ENCODE results near the gene RNU1-3.
"Not testable (repeated sequence)": the region's sequence is repeated elsewhere in the genome, so short reads cannot be mapped to it uniquely, and the experiment has no call there.

The RNU1-3 gene

GRCh38 chr1:16666502-16667413, at the start of gene RNU1-3:
Gene RNU1-3, minus strand, starts transcription at chr1:16666948.
- H3K4me3 ChIP-seq (ENCODE audit: low read depth, low read length) = not testable (repeated sequence)

GRCh38 chr1:16713480-16713879, 46.7 kb upstream of the RNU1-3 start:
- H3K4me3 ChIP-seq (ENCODE audit: low read depth, low read length) = not testable (repeated sequence)

DNA sequence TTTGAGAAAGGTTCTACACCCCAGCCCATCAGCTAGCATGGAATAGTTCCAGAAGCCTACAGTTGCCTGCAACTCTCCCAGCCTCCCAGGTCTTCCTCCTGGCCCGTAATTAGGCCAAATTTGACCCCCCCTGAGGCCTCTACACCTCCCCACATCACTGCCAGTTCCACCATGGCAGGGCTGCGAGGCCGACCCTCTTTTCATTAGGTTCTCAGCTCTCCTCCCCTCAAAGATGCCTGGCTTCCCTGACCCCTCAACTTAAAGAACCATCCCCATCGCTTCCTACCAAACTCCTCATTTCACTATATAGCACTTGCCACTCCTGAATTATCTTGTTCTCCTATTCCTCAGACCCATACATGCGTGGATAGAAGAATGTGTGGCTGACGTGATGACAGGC, 46.2 kb upstream of the RNU1-3 start:
- not testable (repeated sequence) for H3K4me3 ChIP-seq (ENCODE audit: low read depth, low read length)

DNA sequence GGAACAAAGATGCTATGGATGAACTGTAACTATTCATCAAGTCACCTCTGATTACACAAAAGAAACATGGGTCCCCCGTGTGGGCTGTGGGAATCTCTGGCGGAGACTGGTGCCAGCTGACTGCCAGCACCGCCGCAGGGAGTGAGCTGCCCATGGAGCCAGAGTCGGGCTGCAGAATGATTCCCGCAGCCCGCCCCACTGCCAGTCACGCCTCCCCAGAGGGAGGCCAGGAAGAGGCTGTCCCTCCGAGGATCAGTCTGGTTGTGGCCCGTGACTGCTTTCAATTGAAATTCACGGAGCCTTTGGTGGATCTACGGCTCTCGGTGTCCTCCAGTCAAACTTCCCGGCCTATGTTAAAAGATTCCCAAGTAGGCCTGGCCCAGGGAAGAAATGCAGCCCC, 45.8 kb upstream of the RNU1-3 start:
- H3K4me3 ChIP-seq (ENCODE audit: low read depth, low read length) = not testable (repeated sequence)

DNA sequence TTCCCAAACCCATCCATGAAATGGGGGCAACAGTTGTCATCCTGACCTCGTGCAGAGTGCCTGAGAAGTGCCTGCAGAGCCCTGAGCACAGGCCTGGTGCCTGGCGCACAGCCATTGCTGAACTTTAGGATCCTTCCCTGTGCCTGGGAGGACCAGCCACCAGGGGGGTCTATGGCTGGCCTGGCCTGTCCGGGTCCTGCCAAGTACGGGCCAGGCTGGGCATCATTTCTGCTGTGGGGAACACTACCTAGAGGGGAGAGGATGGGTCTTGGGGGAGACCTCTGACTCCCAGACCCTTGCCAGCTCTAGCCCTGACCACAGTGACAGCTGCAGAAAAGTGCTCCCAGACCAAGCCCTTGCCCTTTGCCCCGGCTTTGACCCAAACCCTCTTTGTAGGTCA, 45.4 kb upstream of the RNU1-3 start:
- H3K4me3 ChIP-seq (ENCODE audit: low read depth, low read length) = not testable (repeated sequence)

GRCh38 chr1:16710618-16711017, 43.9 kb upstream of the RNU1-3 start:
- not testable (repeated sequence) for H3K4me3 ChIP-seq (ENCODE audit: low read depth, low read length)

DNA sequence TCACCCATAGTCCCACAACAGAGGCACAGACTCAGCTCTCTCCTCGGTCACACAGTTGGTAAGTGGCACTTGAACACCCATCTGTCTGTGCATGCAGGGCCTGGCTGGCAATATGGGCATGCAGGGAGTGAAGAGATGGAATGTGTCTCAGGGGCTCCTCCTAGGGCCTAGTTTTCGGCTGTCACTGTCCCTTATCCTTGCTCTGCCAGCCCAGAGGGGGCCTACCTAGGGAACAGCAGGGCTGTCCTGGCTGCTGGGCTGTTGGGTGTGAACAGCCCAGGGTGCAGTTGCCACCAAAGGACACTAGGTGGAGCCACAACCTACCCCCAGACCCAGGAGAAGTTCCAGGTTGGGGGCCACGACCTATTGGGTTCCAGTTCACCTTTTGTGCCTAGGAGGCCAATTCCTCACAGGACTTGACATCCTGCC, 42.9 kb upstream of the RNU1-3 start:
- not testable (repeated sequence) for H3K4me3 ChIP-seq (ENCODE audit: low read depth, low read length)

DNA sequence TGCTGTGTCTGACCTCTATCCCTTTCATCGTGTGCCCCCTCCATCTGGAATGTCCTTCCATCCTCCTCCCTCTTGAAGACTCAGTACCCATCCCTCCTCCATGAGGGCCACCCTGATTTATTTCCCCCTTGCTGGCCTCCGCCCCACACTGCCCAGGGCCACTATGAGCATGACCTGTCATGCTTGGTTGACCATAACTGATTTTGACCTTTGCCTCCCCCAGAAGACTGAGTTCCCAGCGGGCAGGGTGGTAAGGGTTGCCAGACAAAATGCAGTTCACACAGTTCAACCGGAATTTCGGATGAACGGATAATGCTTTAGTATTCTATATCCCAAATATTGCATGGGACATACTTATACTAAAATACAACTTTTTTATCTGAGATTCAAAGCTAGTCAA, 42.0 kb upstream of the RNU1-3 start:
- not testable (repeated sequence) for H3K4me3 ChIP-seq (ENCODE audit: low read depth, low read length)

DNA sequence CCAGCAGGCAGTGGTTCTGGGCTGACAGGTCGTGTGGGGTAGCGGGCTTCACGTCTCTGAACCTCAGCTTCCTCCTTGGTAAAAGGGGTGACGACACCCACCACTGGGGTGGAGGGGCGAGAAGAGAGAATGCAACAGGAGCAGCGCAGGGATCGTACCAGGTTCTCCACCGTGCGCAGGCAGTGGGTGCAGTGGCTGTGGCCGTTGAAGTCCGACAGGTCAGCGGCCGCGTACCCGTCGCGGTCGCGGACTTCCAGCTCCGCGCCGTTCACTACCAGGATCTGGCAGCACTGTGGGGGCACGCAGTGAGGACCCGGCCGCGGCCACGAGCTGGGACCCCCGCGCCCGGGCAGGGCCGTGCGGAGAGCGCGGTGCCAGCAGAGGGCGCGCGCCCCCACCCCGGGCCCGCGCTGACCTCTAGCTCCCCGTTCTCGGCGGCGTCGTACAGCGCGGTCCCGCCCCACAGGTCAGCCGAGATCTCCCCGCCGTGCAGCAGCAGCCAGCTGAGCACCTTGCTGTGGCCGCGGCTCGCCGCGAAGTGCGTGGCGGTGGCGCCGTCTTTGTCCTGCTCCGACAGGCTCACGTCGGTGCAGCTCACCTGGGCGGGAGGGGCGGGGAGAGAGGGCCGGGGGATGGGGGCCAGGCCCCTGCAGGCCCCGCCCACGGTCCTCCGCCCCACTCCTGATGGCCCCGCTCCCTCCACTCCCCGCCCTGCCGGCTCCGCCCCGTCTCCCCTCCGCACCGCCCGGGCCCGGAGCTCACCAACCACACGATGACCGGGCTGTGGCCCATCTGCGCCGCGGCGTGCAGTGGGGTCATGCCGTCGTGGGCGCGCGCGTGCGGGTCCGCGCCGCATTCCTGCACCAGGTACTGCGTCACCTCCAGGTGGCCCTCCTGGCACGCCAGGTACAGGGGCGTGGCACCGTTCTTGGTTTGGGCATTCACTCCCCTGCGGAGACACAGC, 40.7 kb upstream of the RNU1-3 start:
- H3K4me3 ChIP-seq (ENCODE audit: low read depth, low read length) = not testable (repeated sequence)

- H3K4me3 ChIP-seq (ENCODE audit: low read depth, low read length) = not testable (repeated sequence)
These were observed 39.6 kb upstream of the RNU1-3 start for GRCh38 chr1:16706302-16706701.

GRCh38 chr1:16704502-16705100, 37.9 kb upstream of the RNU1-3 start:
- not testable (repeated sequence) for H3K4me3 ChIP-seq (ENCODE audit: low read depth, low read length)

DNA sequence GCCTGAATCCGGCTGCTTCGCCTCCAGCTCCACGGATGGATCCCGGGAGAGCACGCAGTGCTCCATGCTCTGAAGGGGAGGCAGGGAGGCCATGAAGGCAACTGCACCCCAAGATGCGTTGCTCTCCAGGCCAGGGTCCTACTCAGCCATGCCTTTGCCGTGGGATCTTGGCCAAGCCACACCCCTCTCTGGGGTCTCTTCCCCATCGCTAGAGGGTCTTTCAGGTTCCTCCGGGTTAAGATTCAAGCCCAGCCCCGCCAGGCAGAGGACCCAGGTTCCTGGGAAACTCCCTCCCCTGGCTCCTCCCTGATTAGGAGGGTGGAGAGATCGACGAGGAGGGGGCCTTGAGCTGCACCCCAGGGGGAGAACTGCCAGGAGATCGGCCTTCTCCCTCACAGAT, 37.3 kb upstream of the RNU1-3 start:
- not testable (repeated sequence) for H3K4me3 ChIP-seq (ENCODE audit: low read depth, low read length)

DNA sequence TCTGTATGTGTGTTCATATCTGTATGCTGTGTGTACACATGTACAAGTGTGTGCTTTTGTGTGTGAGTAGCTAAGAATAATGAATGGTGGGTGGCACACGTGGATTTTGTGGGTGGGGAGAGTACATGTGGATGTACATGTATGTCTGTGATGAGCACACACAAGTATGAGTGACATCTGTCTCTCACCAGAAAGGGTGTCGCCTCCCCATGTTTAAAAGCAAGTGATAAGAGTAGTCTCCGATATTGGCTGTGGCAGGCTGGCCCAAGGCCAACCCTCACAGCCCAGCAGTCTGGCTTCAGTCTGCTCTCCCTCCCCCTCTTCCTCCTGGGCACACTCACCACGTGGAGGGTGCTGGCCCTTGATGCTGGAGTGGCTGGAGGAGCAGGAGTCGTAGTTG, 36.9 kb upstream of the RNU1-3 start:
- H3K4me3 ChIP-seq (ENCODE audit: low read depth, low read length) = not testable (repeated sequence)

DNA sequence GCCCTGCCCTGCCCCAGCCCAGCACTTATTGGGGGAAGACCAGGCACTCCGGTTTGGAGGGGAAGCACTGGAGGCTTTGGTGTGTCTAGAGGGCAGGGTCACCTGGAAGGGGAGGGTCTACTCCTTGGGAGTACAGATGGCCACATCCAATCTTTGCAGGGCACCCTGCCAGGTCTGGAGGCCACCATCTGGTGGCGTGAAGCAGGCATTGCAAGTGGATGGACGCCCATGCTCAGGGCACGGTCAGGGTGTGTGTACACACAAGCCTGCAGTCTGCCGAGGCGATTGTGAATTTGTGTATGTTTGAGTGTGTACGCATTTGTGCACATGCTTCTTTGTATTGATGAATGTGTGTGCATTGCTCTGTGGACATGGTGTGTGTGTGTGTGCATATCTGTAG, 36.4 kb upstream of the RNU1-3 start:
- not testable (repeated sequence) for H3K4me3 ChIP-seq (ENCODE audit: low read depth, low read length)

DNA sequence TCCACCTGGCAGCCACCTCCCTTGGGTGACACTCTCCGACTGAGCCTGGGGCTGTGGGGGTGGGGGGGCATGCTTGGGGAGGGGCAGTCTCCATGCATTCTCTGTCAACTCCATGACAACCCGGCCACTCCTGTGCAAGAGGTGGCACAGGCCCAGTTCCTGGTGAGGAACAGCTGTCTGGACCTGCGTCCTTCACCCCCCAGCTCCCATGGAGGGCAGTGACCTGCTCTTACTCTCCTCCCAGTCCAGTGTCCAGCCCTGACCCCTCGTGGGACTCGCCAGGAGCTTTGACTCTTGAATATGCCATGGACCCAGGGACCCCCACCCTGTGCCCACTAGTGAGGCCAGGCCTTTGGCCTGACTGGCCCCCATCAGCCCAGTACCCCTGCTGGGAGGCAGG, 35.5 kb upstream of the RNU1-3 start:
- H3K4me3 ChIP-seq (ENCODE audit: low read depth, low read length) = not testable (repeated sequence)

GRCh38 chr1:16701189-16701588, 34.4 kb upstream of the RNU1-3 start:
- H3K4me3 ChIP-seq (ENCODE audit: low read depth, low read length) = not testable (repeated sequence)

DNA sequence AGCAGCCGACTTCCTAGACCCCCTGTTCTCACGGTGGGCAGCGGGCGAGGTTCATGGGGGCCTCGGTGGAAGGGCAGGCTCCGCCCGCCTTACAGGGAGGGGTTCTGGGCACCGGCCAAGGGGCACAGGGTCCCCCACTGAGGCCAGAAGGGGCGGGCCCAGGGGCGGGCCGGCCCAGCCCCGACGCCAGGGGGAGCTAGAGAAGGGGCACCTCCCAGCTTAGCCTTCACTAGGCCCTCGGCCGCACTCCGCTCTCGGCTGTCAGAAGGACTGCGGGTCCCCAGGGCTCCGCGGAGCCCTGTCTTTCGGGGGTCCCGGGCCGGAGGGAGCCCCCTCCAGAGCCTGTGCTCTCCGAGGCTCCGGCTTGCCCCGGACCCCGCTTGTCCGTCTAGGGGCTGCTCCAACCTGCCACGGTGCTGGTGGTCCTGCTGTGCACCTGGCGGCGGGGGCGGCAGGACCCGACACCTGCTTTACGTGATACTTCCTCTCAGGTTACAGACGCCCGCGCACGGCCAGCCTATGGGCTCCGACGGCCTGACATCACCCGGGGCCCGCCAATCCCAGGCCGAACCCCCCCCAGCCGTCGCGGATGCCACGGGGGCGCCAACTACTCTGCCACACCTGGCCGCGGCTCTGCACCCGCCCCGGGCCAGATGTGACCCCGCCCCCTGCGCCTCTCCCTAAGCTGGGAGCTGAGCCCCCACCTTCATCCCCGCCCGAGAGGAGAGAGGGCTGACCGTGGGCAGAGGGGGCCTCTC, 33.6 kb upstream of the RNU1-3 start:
- H3K4me3 ChIP-seq (ENCODE audit: low read depth, low read length) = not testable (repeated sequence)

- not testable (repeated sequence) for H3K4me3 ChIP-seq (ENCODE audit: low read depth, low read length)
These were observed 32.7 kb upstream of the RNU1-3 start for GRCh38 chr1:16699440-16699839.

DNA sequence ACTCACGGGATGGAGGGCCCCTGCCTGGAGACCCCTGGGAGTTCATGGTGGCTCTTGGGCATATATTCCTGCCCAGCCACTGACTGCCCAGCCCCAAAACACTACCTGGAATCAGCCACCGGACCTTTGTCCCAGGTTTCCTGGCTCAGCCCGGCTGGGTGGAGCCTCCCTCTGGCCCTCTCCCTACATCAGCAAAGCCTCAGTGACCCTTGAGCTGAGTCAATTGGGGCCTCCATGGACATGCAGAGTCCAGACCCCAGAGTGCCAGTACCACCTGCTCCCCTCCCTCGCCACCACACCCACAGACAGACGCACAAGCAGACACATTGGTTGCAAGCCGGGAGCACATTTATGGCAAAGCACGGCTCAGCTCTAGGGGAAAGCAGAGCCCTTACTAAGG, 30.4 kb upstream of the RNU1-3 start:
- H3K4me3 ChIP-seq (ENCODE audit: low read depth, low read length) = not testable (repeated sequence)

DNA sequence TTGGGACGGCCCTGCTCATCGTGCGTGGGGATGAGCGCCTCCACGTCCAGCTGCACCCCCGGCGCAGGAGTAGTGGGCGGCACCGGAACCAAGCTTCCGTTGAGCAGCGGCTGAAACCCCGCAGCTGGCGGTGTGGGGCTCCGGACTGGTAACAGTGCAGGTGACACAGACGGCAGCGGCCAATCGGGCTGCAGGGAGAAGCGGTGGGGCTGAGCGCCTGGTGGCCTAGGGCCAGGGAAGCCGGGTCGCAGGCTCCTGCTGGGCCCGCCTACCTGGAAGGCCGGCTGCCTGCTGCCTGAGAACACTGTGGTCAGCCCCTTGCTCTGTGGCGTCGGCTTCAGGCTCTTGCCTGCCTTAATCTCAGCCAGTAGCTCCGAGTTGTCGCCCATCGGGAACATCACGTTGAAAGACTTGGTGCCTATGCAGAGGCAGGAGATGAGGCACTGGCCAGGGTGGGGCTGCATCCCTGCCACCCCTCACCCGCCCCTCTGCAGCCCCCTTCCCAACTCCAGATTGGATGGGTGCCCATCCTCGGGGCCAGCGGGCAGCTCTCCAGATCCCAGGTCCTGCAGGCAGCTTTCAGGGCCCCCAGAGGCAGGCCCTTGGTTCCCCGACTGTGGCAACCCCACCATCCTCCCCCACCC, 29.9 kb upstream of the RNU1-3 start:
- H3K4me3 ChIP-seq (ENCODE audit: low read depth, low read length) = not testable (repeated sequence)
